Trophoblast cell (in vitro differentiated cells and primary cell): ENCODE results near the gene CEP78.

Source experiments
- DNase-seq, 2 donors: peaks; one replicate each; pipeline ENCODE4 v3.0.0-alpha.2; 2016
- H2AFZ ChIP-seq: 2 replicates; pipeline ENCODE4 v1.6.1; 2013; ENCODE audit warnings: low read length, moderate library complexity, mild to moderate bottlenecking; ENCODE audit not compliant: insufficient read depth, poor library complexity
- H2AK5ac ChIP-seq: 2 replicates; pipeline ENCODE4 v1.6.1; 2013; ENCODE audit warnings: mild to moderate bottlenecking, low read length
- H2BK120ac ChIP-seq: 2 replicates; pipeline ENCODE4 v1.6.1; 2013; ENCODE audit warnings: low read length, mild to moderate bottlenecking, moderate library complexity; ENCODE audit not compliant: insufficient read depth, poor library complexity
- H2BK12ac ChIP-seq: 2 replicates; pipeline ENCODE4 v1.6.1; 2013; ENCODE audit warnings: mild to moderate bottlenecking, low read length, moderate library complexity
- H2BK5ac ChIP-seq: 2 replicates; pipeline ENCODE4 v1.6.1; 2013; ENCODE audit warnings: low read length, low read depth, moderate library complexity, mild to moderate bottlenecking; ENCODE audit not compliant: poor library complexity
- H3K14ac ChIP-seq: 2 replicates; pipeline ENCODE4 v1.6.1; 2013; ENCODE audit warnings: mild to moderate bottlenecking, low read length
- H3K18ac ChIP-seq: 2 replicates; pipeline ENCODE4 v1.6.1; 2013; ENCODE audit warnings: mild to moderate bottlenecking, low read length
- H3K23ac ChIP-seq: 2 replicates; pipeline ENCODE4 v1.6.1; 2013; ENCODE audit warnings: low read length
- H3K27ac ChIP-seq: 2 replicates; pipeline ENCODE4 v1.5.1; 2013; ENCODE audit warnings: low read depth, mild to moderate bottlenecking, inconsistent platforms, low read length, moderate library complexity
- H3K27me3 ChIP-seq: 2 replicates; pipeline ENCODE4 v1.6.1; 2013; ENCODE audit warnings: inconsistent platforms, mild to moderate bottlenecking, low read length, moderate library complexity; ENCODE audit not compliant: insufficient read depth
- H3K36me3 ChIP-seq, 2 experiments: 1 replicate in 1 of 2; 2 replicates in 1 of 2; pipeline ENCODE4 v1.6.1; 2013; ENCODE audit warnings: low read length in 2 of 2, mild to moderate bottlenecking in 2 of 2, moderate library complexity in 1 of 2; ENCODE audit not compliant: insufficient read depth in 2 of 2, control insufficient read depth in 1 of 2
- H3K4ac ChIP-seq: 2 replicates; pipeline ENCODE4 v1.6.1; 2013; ENCODE audit warnings: low read depth, mild to moderate bottlenecking, low read length, moderate library complexity
- H3K4me1 ChIP-seq, 2 experiments: 1 replicate in 1 of 2; 2 replicates in 1 of 2; pipeline ENCODE4 v1.6.1; 2013; ENCODE audit warnings: low read length in 2 of 2, mild to moderate bottlenecking in 2 of 2, moderate library complexity in 1 of 2; ENCODE audit not compliant: insufficient read depth in 2 of 2, control insufficient read depth in 1 of 2
- H3K4me2 ChIP-seq: 2 replicates; pipeline ENCODE4 v1.6.1; 2013; ENCODE audit warnings: inconsistent platforms, mild to moderate bottlenecking, low read length, moderate library complexity
- H3K4me3 ChIP-seq: 2 replicates; pipeline ENCODE4 v1.5.1; 2013; ENCODE audit warnings: mild to moderate bottlenecking, low read depth, low read length, inconsistent platforms
- H3K79me1 ChIP-seq: one replicate; pipeline ENCODE4 v1.6.1; 2013; ENCODE audit warnings: low read length
- H3K79me2 ChIP-seq: 2 replicates; pipeline ENCODE4 v1.6.1; 2013; ENCODE audit warnings: low read length, mild to moderate bottlenecking; ENCODE audit not compliant: control insufficient read depth, insufficient read depth, poor library complexity
- H3K9ac ChIP-seq: 2 replicates; pipeline ENCODE4 v1.6.1; 2013; ENCODE audit warnings: mild to moderate bottlenecking, low read length
- H3K9me3 ChIP-seq: 2 replicates; pipeline ENCODE4 v1.6.1; 2013; ENCODE audit warnings: low read depth, mild to moderate bottlenecking, control low read depth, inconsistent platforms, low read length; ENCODE audit not compliant: insufficient read depth
- H4K12ac ChIP-seq: 2 replicates; pipeline ENCODE4 v1.6.1; 2013; ENCODE audit warnings: low read depth, mild to moderate bottlenecking, low read length, moderate library complexity
- H4K8ac ChIP-seq: 2 replicates; pipeline ENCODE4 v1.6.1; 2013; ENCODE audit warnings: low read depth, mild to moderate bottlenecking, low read length, moderate library complexity
- H4K91ac ChIP-seq: one replicate; pipeline ENCODE4 v1.6.1; 2013; ENCODE audit warnings: low read depth, mild to moderate bottlenecking, low read length, moderate library complexity
- WGBS: extraction: QIAGEN DNeasy Blood & Tissue Kit; methylation state at CpG from one replicate; pipeline ENCODE4 v1.1.7; 2013; ENCODE audit warnings: missing lambda C conversion rate; ENCODE audit not compliant: insufficient read length, insufficient coverage; ENCODE audit errors: extremely low coverage; 5-methylcytosine and 5-hydroxymethylcytosine counted together

The CEP78 gene

DNA sequence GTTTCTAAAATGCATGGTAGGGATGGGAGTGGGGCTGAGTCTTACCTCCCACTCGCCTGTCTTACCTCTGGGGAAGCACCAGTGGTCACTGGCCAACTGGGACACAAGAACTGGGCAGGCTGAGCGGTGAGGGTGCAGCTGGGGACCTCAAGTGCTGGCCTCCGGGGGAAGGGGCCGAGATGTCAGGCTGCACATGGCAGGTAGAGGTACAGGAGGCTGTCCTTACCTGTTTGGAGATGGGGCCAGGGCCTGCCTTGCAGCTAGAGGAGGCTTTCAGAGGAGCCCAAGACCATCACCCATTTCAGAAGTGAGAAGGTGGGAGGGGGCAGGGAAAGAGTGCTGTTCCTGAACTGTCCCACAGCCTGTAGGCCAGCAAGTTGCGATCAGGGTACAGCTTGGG is 75.2 kb downstream of the CEP78 start:
- Histone ChIP-seq H2BK12ac (no peak overlapping the region), H3K27ac (no peak overlapping the region), H3K18ac (no peak overlapping the region), H3K14ac (no peak overlapping the region), H3K9me3 (no peaks in the 10 kb centered on the region), H3K4ac (no peak overlapping the region), H2BK5ac (no peak overlapping the region), H3K36me3 (peaks cover 13 to 22% of the 10 kb centered on the region in 2 experiments), H2AK5ac (no peak overlapping the region), H3K27me3 (no peaks in the 10 kb centered on the region), H4K91ac (no peak overlapping the region), H3K23ac (no peak overlapping the region), H3K79me2 (no peaks in the 10 kb centered on the region), H2BK120ac (no peak overlapping the region), H4K8ac (no peak overlapping the region), H3K9ac (no peak overlapping the region), H3K4me1 (peaks cover 3 to 7% of the 10 kb centered on the region in 2 experiments), H4K12ac (no peak overlapping the region), H2AFZ (no peak overlapping the region), H3K4me2 (no peak overlapping the region), H3K79me1 (no peaks in the 10 kb centered on the region), H3K4me3 (no peak overlapping the region)
- WGBS = no CpG with 5 or more reads among the region's 5 CpGs
- DNase-seq = no peak

GRCh38 chr9:78311886-78312524 is 76.1 kb downstream of the CEP78 start:
- Histone ChIP-seq H3K4me2 (no peak overlapping the region), H3K79me2 (no peaks in the 10 kb centered on the region), H4K91ac (no peak overlapping the region)

DNA sequence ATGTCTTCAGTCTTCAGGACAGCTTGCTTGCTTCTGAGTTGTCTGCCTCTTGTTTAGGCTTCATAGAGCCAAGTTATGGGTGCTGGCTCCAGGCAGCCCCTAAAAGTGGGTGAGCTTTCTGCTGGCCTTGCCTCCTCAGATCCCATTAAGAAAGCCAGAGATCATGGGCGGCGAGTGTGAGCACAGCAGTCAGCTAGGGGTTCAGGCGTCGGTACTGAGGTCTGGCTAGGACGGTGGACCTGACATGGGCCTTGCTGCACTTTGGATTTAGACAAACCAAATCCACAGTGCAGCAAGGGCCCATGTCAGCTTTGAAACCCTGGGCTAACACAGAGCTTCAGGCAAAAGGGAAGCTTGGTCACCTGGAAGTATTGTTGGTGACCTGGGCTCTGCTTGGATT is 78.7 kb downstream of the CEP78 start:
- Histone ChIP-seq H2BK120ac (no peak overlapping the region), H3K9ac (no peak overlapping the region), H3K4me1 (peaks cover 3 to 7% of the 10 kb centered on the region in 2 experiments), H4K8ac (no peak overlapping the region), H3K79me1 (no peaks in the 10 kb centered on the region), H3K79me2 (no peaks in the 10 kb centered on the region), H3K36me3 (peaks cover 16 to 19% of the 10 kb centered on the region in 2 experiments), H3K27me3 (no peaks in the 10 kb centered on the region), H4K91ac (no peak overlapping the region), H3K9me3 (peaks cover 2% of the 10 kb centered on the region), H3K14ac (no peak overlapping the region), H4K12ac (no peak overlapping the region), H2BK12ac (no peak overlapping the region), H3K4me3 (no peak overlapping the region), H2AFZ (no peak overlapping the region), H2BK5ac (no peak overlapping the region), H3K27ac (no peak overlapping the region), H3K4me2 (no peak overlapping the region), H2AK5ac (no peak overlapping the region), H3K23ac (no peak overlapping the region), H3K18ac (no peak overlapping the region), H3K4ac (no peak overlapping the region)
- DNase-seq = no peak
- no CpG with 5 or more reads among the region's 5 CpGs for WGBS

More at GRCh38 chr9:78311886-78312524, 76.1 kb downstream of the CEP78 start:
- H3K4ac ChIP-seq = no peak overlapping the region
- WGBS = no CpG with 5 or more reads among the region's 9 CpGs
- no peak overlapping the region for H3K18ac ChIP-seq
- no peak overlapping the region for H4K8ac ChIP-seq
- H3K4me3 ChIP-seq = no peak overlapping the region
- H3K79me1 ChIP-seq = no peaks in the 10 kb centered on the region
- H3K9ac ChIP-seq = no peak overlapping the region
- no peak overlapping the region for H3K23ac ChIP-seq
- no peak overlapping the region for H2BK12ac ChIP-seq
- no peaks in the 10 kb centered on the region for H3K9me3 ChIP-seq
- H3K27me3 ChIP-seq = no peaks in the 10 kb centered on the region
- no peak overlapping the region for H4K12ac ChIP-seq
- H2BK5ac ChIP-seq = no peak overlapping the region
- no peak overlapping the region for H3K14ac ChIP-seq
- H2AFZ ChIP-seq = no peak overlapping the region
- no peak overlapping the region for H3K27ac ChIP-seq
- H3K4me1 ChIP-seq = peaks cover 3 to 7% of the 10 kb centered on the region in 2 experiments
- H3K36me3 ChIP-seq = peaks cover 14 to 18% of the 10 kb centered on the region in 2 experiments
- no peak overlapping the region for H2BK120ac ChIP-seq
- H2AK5ac ChIP-seq = no peak overlapping the region
- DNase-seq = no peak

- H4K91ac ChIP-seq = no peak overlapping the region
- no peak overlapping the region for H3K18ac ChIP-seq
- H4K12ac ChIP-seq = no peak overlapping the region
- no peak overlapping the region for H3K9ac ChIP-seq
- no peak overlapping the region for H3K4me2 ChIP-seq
- no peak overlapping the region for H3K27ac ChIP-seq
- H2BK5ac ChIP-seq = no peak overlapping the region
- peaks cover 2% of the 10 kb centered on the region for H3K9me3 ChIP-seq
- no peak overlapping the region for H2BK12ac ChIP-seq
- no peak overlapping the region for H3K4ac ChIP-seq
- WGBS = no CpG with 5 or more reads among the region's 8 CpGs
- no peak overlapping the region for H4K8ac ChIP-seq
- H2AFZ ChIP-seq = no peak overlapping the region
- H3K14ac ChIP-seq = no peak overlapping the region
- H3K79me2 ChIP-seq = no peaks in the 10 kb centered on the region
- H3K36me3 ChIP-seq = peaks cover 15 to 18% of the 10 kb centered on the region in 2 experiments
- H3K27me3 ChIP-seq = no peaks in the 10 kb centered on the region
- DNase-seq = no peak
- H2BK120ac ChIP-seq = no peak overlapping the region
- H3K4me1 ChIP-seq = peaks cover 3 to 7% of the 10 kb centered on the region in 2 experiments
- no peak overlapping the region for H2AK5ac ChIP-seq
- H3K79me1 ChIP-seq = no peaks in the 10 kb centered on the region
- H3K23ac ChIP-seq = no peak overlapping the region
- H3K4me3 ChIP-seq = no peak overlapping the region
These were observed 79.3 kb downstream of the CEP78 start for GRCh38 chr9:78314953-78315870.
